Glutamatergic neuron (in vitro differentiated cells): Measurements from ENCODE around the gene ADRA2C. TPM values are rescaled to one million over a fixed set of nuclear protein-coding genes. Genes with fewer than 3 reads are reported as not detected.

Experiments used
- DNase-seq: peaks from one replicate; pipeline ENCODE4 v3.0.0; 2022
- H3K27ac Mint-ChIP-seq: one replicate; pipeline ENCODE4 v1.8.0; 2020; ENCODE audit warnings: mild to moderate bottlenecking, mixed read lengths, inconsistent platforms; ENCODE audit not compliant: unreplicated experiment
- H3K27me3 Mint-ChIP-seq: one replicate; pipeline ENCODE4 v1.8.0; 2020; ENCODE audit warnings: mild to moderate bottlenecking, moderate library complexity, mixed read lengths, inconsistent platforms; ENCODE audit not compliant: unreplicated experiment
- H3K36me3 Mint-ChIP-seq: one replicate; pipeline ENCODE4 v1.8.0; 2020; ENCODE audit warnings: mild to moderate bottlenecking, mixed read lengths, inconsistent platforms; ENCODE audit not compliant: unreplicated experiment
- H3K4me1 Mint-ChIP-seq: one replicate; pipeline ENCODE4 v1.8.0; 2020; ENCODE audit warnings: mild to moderate bottlenecking, low read depth, mixed read lengths, inconsistent platforms; ENCODE audit not compliant: unreplicated experiment
- H3K4me3 Mint-ChIP-seq: one replicate; pipeline ENCODE4 v1.8.0; 2020; ENCODE audit warnings: mild to moderate bottlenecking, mixed read lengths, inconsistent platforms; ENCODE audit not compliant: unreplicated experiment
- H3K9me3 Mint-ChIP-seq: one replicate; pipeline ENCODE4 v1.8.0; 2020; ENCODE audit warnings: mild to moderate bottlenecking, moderate library complexity, mixed read lengths, inconsistent platforms; ENCODE audit not compliant: unreplicated experiment
- CTCF ChIP-seq: fragments of 200-600 bp; sonication (generic); IDR thresholded peaks from one replicate; pipeline ENCODE4 v1.5.0; 2021; ENCODE audit not compliant: partially characterized antibody, unreplicated experiment
- total RNA-seq: library from RNA; stranded (reverse); fragmentation: NEBNext Ultra II Directional; extraction: Animal tissue kit (Norgen Biotek cat#: 25700); gene quantifications from one replicate; pipeline ENCODE4 v1.2.1, GENCODE V29; 2021; ENCODE audit not compliant: unreplicated experiment

ADRA2C gene
- total RNA-seq, 1 donor from 2014 or later, result 4.8 TPM

GRCh38 chr4:3768842-3769641 lies 2.9 kb downstream of the ADRA2C start:
- no peak overlapping the region for H3K27ac Mint-ChIP-seq
- H3K27me3 Mint-ChIP-seq, result peaks cover 17% of the 10 kb centered on the region
- H3K36me3 Mint-ChIP-seq, result no peaks in the 10 kb centered on the region
- no peak for DNase-seq
- TF ChIP-seq CTCF, result no peak
- H3K4me3 Mint-ChIP-seq, result no peak overlapping the region
- H3K9me3 Mint-ChIP-seq, result peaks cover 5% of the 10 kb centered on the region
- peaks cover 9% of the 10 kb centered on the region for H3K4me1 Mint-ChIP-seq

- no peak for TF ChIP-seq CTCF
- Mint-ChIP-seq H3K36me3 (no peaks in the 10 kb centered on the region), H3K4me1 (peaks cover 13% of the 10 kb centered on the region), H3K27me3 (peaks cover 20% of the 10 kb centered on the region), H3K4me3 (no peak overlapping the region), H3K9me3 (peaks cover 8% of the 10 kb centered on the region), H3K27ac (no peak overlapping the region)
- DNase-seq, result no peak
Observed at GRCh38 chr4:3769642-3770184, 3.5 kb downstream of the ADRA2C start.

GRCh38 chr4:3770323-3771163 lies 4.4 kb downstream of the ADRA2C start:
- Mint-ChIP-seq H3K27me3 (peaks cover 15% of the 10 kb centered on the region), H3K36me3 (no peaks in the 10 kb centered on the region), H3K27ac (no peak overlapping the region), H3K9me3 (peaks cover 8% of the 10 kb centered on the region), H3K4me1 (peaks cover 16% of the 10 kb centered on the region), H3K4me3 (no peak overlapping the region)
- no peak for TF ChIP-seq CTCF
- DNase-seq, result no peak

GRCh38 chr4:3771164-3771809 lies 5.1 kb downstream of the ADRA2C start:
- no peak overlapping the region for H3K27ac Mint-ChIP-seq
- H3K27me3 Mint-ChIP-seq, result peaks cover 15% of the 10 kb centered on the region
- peaks cover 8% of the 10 kb centered on the region for H3K9me3 Mint-ChIP-seq
- H3K36me3 Mint-ChIP-seq, result no peaks in the 10 kb centered on the region
- H3K4me1 Mint-ChIP-seq, result peaks cover 16% of the 10 kb centered on the region
- H3K4me3 Mint-ChIP-seq, result no peak overlapping the region
- TF ChIP-seq CTCF, result no peak
- DNase-seq, result no peak
